Dedifferentiated amniotic fluid mesenchymal stem cell (primary cell): ENCODE results near the gene HAGHL.
"Not testable (repeated sequence)": the region's sequence is repeated elsewhere in the genome, so short reads cannot be mapped to it uniquely, and the experiment has no call there.

Experiments
- DNase-seq: peaks from one replicate; pipeline ENCODE4 v3.0.0-alpha.2; 2016; ENCODE audit errors: extremely low spot score

HAGHL gene

DNA sequence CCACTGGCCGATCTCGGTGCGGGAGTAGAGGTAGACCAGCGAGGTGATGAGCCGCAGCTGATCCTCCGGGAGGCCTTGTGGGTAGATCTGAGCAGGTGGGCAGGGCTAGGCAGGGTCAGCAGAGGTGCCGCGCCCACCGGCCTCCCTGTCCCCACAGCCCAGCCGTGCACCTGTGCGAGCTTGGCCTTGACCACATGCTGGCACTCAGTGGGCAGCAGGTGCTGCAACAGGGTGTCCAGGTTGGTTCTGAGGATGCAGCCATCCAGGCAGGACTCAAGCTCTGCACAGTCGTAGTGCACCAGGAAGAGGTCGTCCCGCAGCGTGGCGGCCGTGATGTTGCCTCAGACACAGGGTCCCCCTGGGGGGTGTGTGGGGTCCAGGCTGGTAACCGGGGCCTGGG is 46.1 kb downstream of the HAGHL start:
- no peak for DNase-seq

DNA sequence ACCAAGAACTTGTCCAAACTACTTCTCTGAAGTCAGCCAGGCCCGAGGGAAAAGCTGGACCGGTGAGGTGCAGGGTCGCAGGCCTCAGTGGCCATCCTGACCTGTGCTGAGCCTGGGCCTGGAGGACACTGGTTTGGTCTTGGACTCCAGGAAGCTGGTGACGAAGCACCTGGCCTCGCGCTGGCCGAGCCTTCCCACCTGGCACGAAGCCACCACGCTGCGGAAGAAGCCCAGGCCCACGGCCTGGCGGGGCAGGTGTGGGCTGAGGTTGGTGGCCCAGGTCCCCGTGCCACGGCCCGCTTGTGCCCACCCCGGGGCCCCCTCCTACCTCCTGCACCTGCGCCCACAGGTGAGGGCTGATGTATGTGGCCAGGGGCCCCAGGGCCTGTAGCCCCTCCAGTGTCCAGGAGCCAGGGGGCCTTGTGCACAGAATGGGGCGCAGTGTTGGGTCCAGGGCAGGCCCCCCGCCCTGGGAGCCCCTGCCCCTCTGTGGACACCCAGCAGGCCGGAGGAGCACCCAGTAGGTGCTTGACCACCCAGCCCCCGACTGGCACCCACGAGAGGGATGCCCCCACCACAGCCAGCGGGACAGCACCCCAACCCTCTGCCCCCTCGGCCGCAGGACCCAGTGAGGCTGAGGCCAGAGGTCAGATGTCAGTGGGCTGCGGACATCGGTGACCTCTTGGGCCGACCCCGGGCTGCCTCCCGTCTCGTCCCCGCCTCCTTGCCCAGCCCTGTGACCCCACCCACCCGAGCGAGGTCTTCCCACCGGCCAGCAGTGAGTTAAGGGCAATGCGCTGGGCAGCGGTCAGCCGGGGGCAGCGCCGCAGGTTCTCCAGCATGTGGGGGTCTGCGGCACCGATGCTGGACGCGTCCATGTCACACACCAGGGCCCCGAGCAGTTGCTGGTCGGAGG is 47.4 kb downstream of the HAGHL start:
- DNase-seq: no peak

DNA sequence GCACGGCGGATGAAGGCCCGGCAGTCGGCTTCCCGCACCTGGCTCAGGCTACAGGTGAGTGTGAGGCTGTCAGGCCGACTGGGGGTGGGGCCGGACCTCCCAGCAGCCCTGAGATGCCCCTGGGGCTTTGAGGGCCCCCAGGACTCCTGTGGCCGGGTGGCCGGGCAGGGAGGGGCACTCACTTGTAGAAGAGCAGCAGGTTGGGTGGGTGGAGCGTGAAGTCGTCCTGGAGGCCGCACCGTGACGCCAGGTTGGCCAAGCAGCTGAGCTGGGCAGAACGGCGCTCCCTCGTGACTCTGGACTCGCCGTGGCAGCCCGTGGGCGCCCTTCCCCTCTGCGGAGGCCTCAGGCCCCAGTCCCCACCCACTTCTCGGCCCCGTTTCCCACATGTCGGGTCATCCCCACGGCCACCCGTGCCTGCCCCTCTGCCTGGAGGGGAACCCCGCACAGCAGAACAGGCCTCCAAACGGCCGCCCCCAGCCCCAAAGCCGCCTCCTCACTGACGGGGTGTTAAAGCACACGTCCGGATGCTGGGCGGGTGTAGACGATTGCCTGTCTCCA is 48.4 kb downstream of the HAGHL start:
- DNase-seq: no peak

DNA sequence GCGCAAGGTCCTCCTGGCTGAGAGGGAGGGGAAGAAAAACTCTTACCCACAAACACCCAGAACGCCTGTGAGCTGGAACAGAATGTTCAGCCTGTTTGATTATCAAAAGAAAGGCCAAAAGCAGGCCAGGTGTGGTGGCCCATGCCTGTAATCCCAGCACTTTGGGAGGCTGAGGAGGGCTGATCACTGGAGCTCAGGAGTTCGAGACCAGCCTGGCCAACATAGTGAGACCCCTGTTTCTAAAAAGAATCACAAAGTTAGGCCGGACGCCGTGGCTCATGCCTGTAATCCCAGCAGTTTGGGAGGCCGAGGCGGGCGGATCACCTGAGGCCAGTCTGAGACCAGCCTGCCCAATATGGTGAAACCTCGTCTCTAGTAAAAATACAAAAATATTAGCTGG is 49.4 kb downstream of the HAGHL start:
- not testable (repeated sequence) for DNase-seq

DNA sequence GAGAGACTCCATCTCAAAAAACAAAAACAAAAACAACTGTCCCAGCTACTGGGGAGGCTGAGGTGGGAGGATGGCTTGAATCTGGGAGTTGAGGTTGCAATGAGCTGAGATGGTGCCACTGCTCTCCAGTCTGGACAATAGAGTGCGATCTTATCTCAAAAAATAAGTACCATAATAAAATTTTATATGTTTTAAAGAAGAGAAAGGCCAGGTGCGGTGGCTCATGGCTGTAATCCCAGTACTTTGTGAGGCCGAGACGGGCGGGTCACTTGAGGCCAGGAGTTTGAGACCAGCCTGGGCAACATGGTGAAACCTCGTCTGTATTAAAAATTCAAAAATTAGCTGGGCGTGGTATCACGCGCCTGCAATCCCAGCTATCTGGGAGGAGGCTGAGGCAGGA is 49.9 kb downstream of the HAGHL start:
- DNase-seq: no peak

DNA sequence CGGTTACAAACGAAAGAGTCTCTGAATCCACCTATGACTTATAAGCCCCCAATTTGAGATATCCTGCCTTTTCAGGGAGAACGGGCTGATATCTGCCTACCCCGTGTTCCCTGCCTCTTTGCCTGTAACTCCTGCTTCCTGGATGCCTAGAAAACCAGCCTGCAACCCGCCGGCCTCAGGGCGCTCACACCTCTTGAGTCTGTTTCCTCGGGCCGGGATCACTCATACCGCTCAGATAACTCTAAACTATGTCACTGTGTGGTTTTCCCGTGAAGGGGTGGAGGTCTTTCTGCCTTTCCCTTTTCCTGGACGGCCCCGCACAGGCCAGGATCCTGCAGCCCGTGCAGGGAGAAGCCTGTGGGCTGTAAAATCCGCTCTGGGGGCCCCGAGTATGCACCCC is 50.9 kb downstream of the HAGHL start:
- no peak for DNase-seq

DNA sequence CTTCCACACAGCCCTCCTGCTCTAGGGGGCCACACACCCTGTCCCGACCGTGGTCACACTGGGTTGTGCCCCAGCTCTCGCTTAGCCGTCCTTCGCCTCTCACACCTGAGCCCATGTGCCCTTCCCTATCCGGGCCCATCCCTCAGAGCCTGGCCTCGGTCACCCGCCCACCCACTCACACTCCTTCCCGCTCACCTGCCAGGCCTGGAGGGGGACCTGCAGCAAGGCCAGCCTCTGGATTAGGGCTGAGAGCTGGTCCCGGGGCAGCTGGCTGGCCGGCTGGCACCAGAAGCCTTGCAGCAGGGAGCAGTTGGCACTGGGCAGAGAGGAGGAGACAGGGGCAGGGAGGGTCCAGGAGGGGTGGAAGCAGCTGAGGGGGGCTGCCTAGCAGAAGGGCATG is 51.5 kb downstream of the HAGHL start:
- no peak for DNase-seq

DNA sequence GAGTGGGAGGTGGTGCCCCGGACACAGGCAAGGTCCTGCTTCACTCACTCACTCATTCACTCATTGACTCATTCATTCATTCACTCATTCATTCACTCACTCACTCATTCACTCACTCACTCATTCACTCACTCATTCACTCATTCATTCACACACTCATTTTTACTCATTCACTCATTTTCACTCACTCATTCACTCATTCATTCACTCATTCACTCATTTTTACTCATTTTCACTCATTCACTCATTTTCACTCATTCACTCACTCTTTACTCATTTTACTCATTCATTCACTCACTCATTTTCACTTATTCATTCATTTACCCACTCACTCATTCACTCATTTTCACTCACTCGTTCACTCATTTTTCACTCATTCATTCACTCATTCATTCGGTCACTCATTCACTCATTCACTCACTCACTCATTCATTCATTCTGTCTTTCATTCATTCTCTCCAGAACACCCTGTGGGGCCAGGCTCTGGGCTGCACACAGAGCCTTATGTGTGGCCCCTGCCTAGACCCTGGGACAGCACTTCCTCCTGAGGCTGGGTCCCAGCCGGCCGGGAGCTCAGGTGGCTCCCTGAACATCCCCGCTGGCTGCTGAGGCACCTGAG is 52.1 kb downstream of the HAGHL start:
- DNase-seq: no peak
